ENCODE data around the gene PRKN.

Gene PRKN

GRCh38 chr6:162125659-162126058 is 601.9 kb downstream of the PRKN start:
- Histone ChIP-seq H4K20me1 (ENCODE audit: insufficient read depth, low read length) (no peaks in the 10 kb centered on the region), H3K9me3 (ENCODE audit: low read length) (no peaks in the 10 kb centered on the region), H3K4me2 (ENCODE audit: low read length) (no peak overlapping the region), H3K4me1 (ENCODE audit: insufficient read depth, low read length, severe bottlenecking) (no peaks in the 10 kb centered on the region), H3K4me3 (ENCODE audit: low read depth, low read length, poor library complexity, severe bottlenecking) (no peak overlapping the region), H3K9ac (ENCODE audit: low read length) (no peak overlapping the region), H3K36me3 (ENCODE audit: insufficient read depth, low read length) (no peaks in the 10 kb centered on the region), H3K27ac (ENCODE audit: low read depth, low read length, poor library complexity, severe bottlenecking) (no peak overlapping the region), H3F3A (ENCODE audit: insufficient read depth, low read length) (no peaks in the 10 kb centered on the region), H3K27me3 (ENCODE audit: insufficient read depth, low read length) (no peaks in the 10 kb centered on the region), H3K9me2 (ENCODE audit: low read depth, low read length) (no peaks in the 10 kb centered on the region), H3K79me2 (ENCODE audit: insufficient read depth, low read length) (no peaks in the 10 kb centered on the region), H2AFZ (ENCODE audit: low read length) (no peak overlapping the region)
- TF ChIP-seq EZH2 (IDR thresholded peaks at IDR 0.05; ENCODE audit: borderline replicate concordance, low read length) (no peak), CTCF (IDR thresholded peaks at IDR 0.05; ENCODE audit: low read length) (no peak)

GRCh38 chr6:162124710-162125435 is 602.7 kb downstream of the PRKN start:
- no peak overlapping the region for H3K27ac ChIP-seq (ENCODE audit: low read depth, low read length, poor library complexity, severe bottlenecking)
- H4K20me1 ChIP-seq (ENCODE audit: insufficient read depth, low read length), result no peaks in the 10 kb centered on the region
- no peaks in the 10 kb centered on the region for H3K36me3 ChIP-seq (ENCODE audit: insufficient read depth, low read length)
- no peaks in the 10 kb centered on the region for H3K27me3 ChIP-seq (ENCODE audit: insufficient read depth, low read length)
- no peaks in the 10 kb centered on the region for H3K9me2 ChIP-seq (ENCODE audit: low read depth, low read length)
- H3K79me2 ChIP-seq (ENCODE audit: insufficient read depth, low read length), result no peaks in the 10 kb centered on the region
- no peak overlapping the region for H2AFZ ChIP-seq (ENCODE audit: low read length)
- TF ChIP-seq CTCF (IDR thresholded peaks at IDR 0.05; ENCODE audit: low read length) (no peak), EZH2 (IDR thresholded peaks at IDR 0.05; ENCODE audit: borderline replicate concordance, low read length) (no peak)
- H3K9me3 ChIP-seq (ENCODE audit: low read length), result no peaks in the 10 kb centered on the region
- no peaks in the 10 kb centered on the region for H3K4me1 ChIP-seq (ENCODE audit: insufficient read depth, low read length, severe bottlenecking)
- H3F3A ChIP-seq (ENCODE audit: insufficient read depth, low read length), result no peaks in the 10 kb centered on the region
- no peak overlapping the region for H3K9ac ChIP-seq (ENCODE audit: low read length)
- H3K4me2 ChIP-seq (ENCODE audit: low read length), result no peak overlapping the region
- H3K4me3 ChIP-seq (ENCODE audit: low read depth, low read length, poor library complexity, severe bottlenecking), result no peak overlapping the region

GRCh38 chr6:162123797-162124196 is 603.8 kb downstream of the PRKN start:
- H3K27me3 ChIP-seq (ENCODE audit: insufficient read depth, low read length), result no peaks in the 10 kb centered on the region
- no peaks in the 10 kb centered on the region for H3K9me3 ChIP-seq (ENCODE audit: low read length)
- no peaks in the 10 kb centered on the region for H4K20me1 ChIP-seq (ENCODE audit: insufficient read depth, low read length)
- H2AFZ ChIP-seq (ENCODE audit: low read length), result no peak overlapping the region
- no peak overlapping the region for H3K9ac ChIP-seq (ENCODE audit: low read length)
- no peak overlapping the region for H3K4me3 ChIP-seq (ENCODE audit: low read depth, low read length, poor library complexity, severe bottlenecking)
- no peaks in the 10 kb centered on the region for H3K79me2 ChIP-seq (ENCODE audit: insufficient read depth, low read length)
- H3K27ac ChIP-seq (ENCODE audit: low read depth, low read length, poor library complexity, severe bottlenecking), result no peak overlapping the region
- no peaks in the 10 kb centered on the region for H3K9me2 ChIP-seq (ENCODE audit: low read depth, low read length)
- H3F3A ChIP-seq (ENCODE audit: insufficient read depth, low read length), result no peaks in the 10 kb centered on the region
- no peaks in the 10 kb centered on the region for H3K36me3 ChIP-seq (ENCODE audit: insufficient read depth, low read length)
- peak; percentile 17; the same call in 1 of the 2 replicates for TF ChIP-seq CTCF (IDR thresholded peaks at IDR 0.05; ENCODE audit: low read length)
- TF ChIP-seq EZH2 (IDR thresholded peaks at IDR 0.05; ENCODE audit: borderline replicate concordance, low read length), result no peak
- no peak overlapping the region for H3K4me2 ChIP-seq (ENCODE audit: low read length)
- no peaks in the 10 kb centered on the region for H3K4me1 ChIP-seq (ENCODE audit: insufficient read depth, low read length, severe bottlenecking)

Measured in OCI-LY1 (cell line).